Islet precursor cell (in vitro differentiated cells): Measurements from ENCODE around the gene PIP4K2A.
"Not testable (repeated sequence)": the region's sequence is repeated elsewhere in the genome, so short reads cannot be mapped to it uniquely, and the experiment has no call there.

Experiments used
- DNase-seq: peaks from one replicate; pipeline ENCODE4 v3.0.0-alpha.2; 2018

The PIP4K2A gene

GRCh38 chr10:22718659-22719058, 4.3 kb upstream of the PIP4K2A start:
- DNase-seq: not testable (repeated sequence)

- DNase-seq: no peak
Measured at GRCh38 chr10:22717728-22718127, 3.4 kb upstream of the PIP4K2A start.

GRCh38 chr10:22716943-22717342, 2.6 kb upstream of the PIP4K2A start:
- no peak for DNase-seq

- no peak for DNase-seq
Measured at GRCh38 chr10:22715290-22715625, 880 bp upstream of the PIP4K2A start.

- no peak for DNase-seq
Measured at GRCh38 chr10:22713853-22714478, 412 bp downstream of the PIP4K2A start.

GRCh38 chr10:22712956-22713852, 1.2 kb downstream of the PIP4K2A start:
- DNase-seq: no peak

- DNase-seq: no peak
Measured at GRCh38 chr10:22712211-22712955, 2.0 kb downstream of the PIP4K2A start.

- DNase-seq: no peak
Measured at GRCh38 chr10:22711373-22711772, 3.0 kb downstream of the PIP4K2A start.

- no peak for DNase-seq
Measured at GRCh38 chr10:22710139-22710745, 4.1 kb downstream of the PIP4K2A start.

GRCh38 chr10:22708772-22709171, 5.6 kb downstream of the PIP4K2A start:
- no peak for DNase-seq

- DNase-seq: peak; percentile 41
Measured at GRCh38 chr10:22705527-22705926, 8.9 kb downstream of the PIP4K2A start.

- DNase-seq: no peak
Measured at GRCh38 chr10:22704942-22705341, 9.4 kb downstream of the PIP4K2A start.

GRCh38 chr10:22704471-22704911, 9.9 kb downstream of the PIP4K2A start:
- peak; percentile 28 for DNase-seq

- no peak for DNase-seq
Measured at GRCh38 chr10:22702348-22702747, 12.0 kb downstream of the PIP4K2A start.

- DNase-seq: peak; percentile 42
Measured at GRCh38 chr10:22701132-22701826, 13.1 kb downstream of the PIP4K2A start.

GRCh38 chr10:22700489-22700888, 13.9 kb downstream of the PIP4K2A start:
- peak; percentile 41 for DNase-seq

- no peak for DNase-seq
Measured at GRCh38 chr10:22699976-22700375, 14.4 kb downstream of the PIP4K2A start.

GRCh38 chr10:22698941-22699440, 15.4 kb downstream of the PIP4K2A start:
- DNase-seq: no peak

GRCh38 chr10:22697800-22698199, 16.6 kb downstream of the PIP4K2A start:
- no peak for DNase-seq

GRCh38 chr10:22697101-22697500, 17.3 kb downstream of the PIP4K2A start:
- no peak for DNase-seq

GRCh38 chr10:22693860-22694259, 20.5 kb downstream of the PIP4K2A start:
- DNase-seq: no peak

- DNase-seq: no peak
Measured at GRCh38 chr10:22693371-22693784, 21.0 kb downstream of the PIP4K2A start.
